ENCODE measurements around the gene XCR1. TPM values are rescaled to one million over a fixed set of nuclear protein-coding genes. Genes with fewer than 3 reads are reported as not detected.

Gene XCR1
- total and polyA plus RNA-seq, 9 of the 15 experiments (the other 6 are each of a cell fraction or from before 2014, with no cell fraction given), result not detected

DNA sequence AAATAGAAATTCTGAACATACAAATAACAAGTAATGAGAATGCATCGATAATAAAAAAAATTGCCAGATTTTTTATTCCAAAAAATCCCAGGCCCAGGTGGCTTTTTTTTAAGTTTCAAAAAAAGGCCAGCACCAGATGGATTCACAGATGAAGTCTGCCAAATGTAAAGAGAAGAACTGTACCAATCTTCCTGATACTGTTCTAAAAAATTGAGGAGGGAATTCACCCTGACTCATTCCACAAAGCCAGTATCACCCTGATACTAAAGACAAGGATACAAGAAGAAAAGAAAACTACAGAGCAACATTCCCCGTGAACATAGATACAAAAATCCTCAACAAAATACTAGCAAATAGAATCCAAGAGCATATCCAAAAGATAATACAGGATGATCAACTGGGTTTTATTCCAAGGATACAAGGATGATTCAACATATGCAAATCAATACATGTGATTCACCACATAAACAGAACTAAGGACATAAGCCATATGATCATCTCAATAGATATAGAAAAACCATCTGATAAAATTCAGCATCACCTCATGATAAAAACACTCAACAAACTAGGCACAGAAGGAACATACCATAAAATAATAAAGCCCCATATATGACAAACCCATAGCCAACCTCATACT, 44.1 kb upstream of the XCR1 start (continued):
- TF ChIP-seq EHMT2 (IDR thresholded peaks at IDR 0.05) (no peak), ZNF23 (CRISPR knock-in tag; IDR thresholded peaks at IDR 0.05) (no peak), HEY1 (CRISPR knock-in tag; IDR thresholded peaks at IDR 0.05; ENCODE audit: borderline replicate concordance) (no peak), TARDBP (IDR thresholded peaks at IDR 0.05) (no peak), NFYB (IDR thresholded peaks at IDR 0.05; ENCODE audit: extremely low read depth, insufficient read length) (no peak), ZNF431 (CRISPR knock-in tag; IDR thresholded peaks at IDR 0.05) (no peak)
- TF ChIP-seq, protein P1, sequence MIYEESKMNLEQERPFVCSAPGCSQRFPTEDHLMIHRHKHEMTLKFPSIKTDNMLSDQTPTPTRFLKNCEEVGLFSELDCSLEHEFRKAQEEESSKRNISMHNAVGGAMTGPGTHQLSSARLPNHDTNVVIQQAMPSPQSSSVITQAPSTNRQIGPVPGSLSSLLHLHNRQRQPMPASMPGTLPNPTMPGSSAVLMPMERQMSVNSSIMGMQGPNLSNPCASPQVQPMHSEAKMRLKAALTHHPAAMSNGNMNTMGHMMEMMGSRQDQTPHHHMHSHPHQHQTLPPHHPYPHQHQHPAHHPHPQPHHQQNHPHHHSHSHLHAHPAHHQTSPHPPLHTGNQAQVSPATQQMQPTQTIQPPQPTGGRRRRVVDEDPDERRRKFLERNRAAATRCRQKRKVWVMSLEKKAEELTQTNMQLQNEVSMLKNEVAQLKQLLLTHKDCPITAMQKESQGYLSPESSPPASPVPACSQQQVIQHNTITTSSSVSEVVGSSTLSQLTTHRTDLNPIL (CRISPR knock-in tag; IDR thresholded peaks at IDR 0.05), result no peak

DNA sequence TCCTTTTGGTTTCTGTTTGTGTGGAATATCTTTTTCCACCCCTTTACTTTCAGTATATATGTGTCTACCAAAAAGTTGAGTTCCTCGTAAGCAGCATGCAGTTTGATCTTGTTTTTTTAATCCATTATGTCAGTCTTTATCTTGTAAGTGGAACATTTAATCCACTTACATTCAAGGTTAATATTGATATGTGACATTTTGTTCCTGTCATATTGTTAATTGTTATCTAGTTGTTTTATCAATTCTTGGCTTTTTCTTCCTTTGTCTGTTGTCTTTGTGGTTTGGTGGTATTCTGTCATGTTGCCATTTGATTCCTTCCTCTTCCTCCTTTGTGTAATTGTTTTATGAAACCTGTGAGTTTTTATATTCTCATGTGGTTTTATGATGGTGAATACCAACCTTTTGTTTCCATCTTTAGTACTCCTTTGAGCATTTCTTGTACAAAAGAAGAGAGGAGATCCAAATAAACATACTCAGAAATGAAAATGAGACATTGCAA, 43.4 kb upstream of the XCR1 start:
- no peak overlapping the region for H3K9ac ChIP-seq (ENCODE audit: insufficient read depth in 1 of 2, low read depth in 2 of 2, low read length in 2 of 2)
- no peak overlapping the region for H3K4me3 ChIP-seq
- no peak for DNase-seq (ENCODE audit: extremely low read depth in 1 of 4, low spot score in 3 of 4)
- CTCF ChIA-PET (ENCODE audit: low intra/inter-chr PET ratio), result interaction anchor here (1.2 kb wide), 1 partner anchor 8 kb away, joined by 4 read pairs; no protein-coding TSS in a partner anchor
- no peaks in the 10 kb centered on the region for H4K20me1 ChIP-seq (replicated peaks; ENCODE audit: control insufficient read depth, insufficient read depth, low read length)
- intact Hi-C loops (cut with micrococcal nuclease), result loop anchor here (10.0 kb wide), 1 partner anchor 556 kb away; no protein-coding TSS in a partner anchor
- no peaks in the 10 kb centered on the region for H3K9me3 ChIP-seq (replicated peaks; ENCODE audit: control insufficient read depth, insufficient read depth, low read depth, low read length)
- ATAC-seq, result no peak
- H3K27me3 ChIP-seq (ENCODE audit: control insufficient read depth in 2 of 2, insufficient read depth in 2 of 2, low read length in 2 of 2), result peaks cover 11 to 13% of the 10 kb centered on the region in 2 experiments; a peak in 4 of 5 replicates
- WGBS (ENCODE audit: insufficient coverage, low coverage, missing lambda C conversion rate), result 0% methylated on average over 1 of the region's 1 CpG
- H3K27ac ChIP-seq (ENCODE audit: extremely low read depth, low read depth, low read length), result no peak overlapping the region
- H3K79me2 ChIP-seq (ENCODE audit: control insufficient read depth, insufficient read depth, low read length), result no peaks in the 10 kb centered on the region
- BruUV-seq (replicated peaks), result no TSS peak
- no peaks in the 10 kb centered on the region for H3K9me1 ChIP-seq (ENCODE audit: control insufficient read depth, insufficient read depth, low read length)
- POLR2A ChIA-PET, result no interaction called here
- no peak overlapping the region for H3K4me2 ChIP-seq (ENCODE audit: insufficient read depth, low read length)
- H3K4me1 ChIP-seq (replicated peaks in 1 of 2; ENCODE audit: control insufficient read depth in 2 of 2, insufficient read depth in 2 of 2, low read length in 2 of 2), result no peaks in the 10 kb centered on the region
- in situ Hi-C loops (cut with MboI), result loop anchor here (10.0 kb wide), 2 partner anchors 316 to 566 kb away; no protein-coding TSS in a partner anchor
- H3K36me3 ChIP-seq (ENCODE audit: control insufficient read depth, insufficient read depth, low read length), result no peaks in the 10 kb centered on the region
- H2AFZ ChIP-seq (ENCODE audit: low read depth, low read length), result no peak overlapping the region
- FAIRE-seq, result no peak
- TF ChIP-seq, protein P2, sequence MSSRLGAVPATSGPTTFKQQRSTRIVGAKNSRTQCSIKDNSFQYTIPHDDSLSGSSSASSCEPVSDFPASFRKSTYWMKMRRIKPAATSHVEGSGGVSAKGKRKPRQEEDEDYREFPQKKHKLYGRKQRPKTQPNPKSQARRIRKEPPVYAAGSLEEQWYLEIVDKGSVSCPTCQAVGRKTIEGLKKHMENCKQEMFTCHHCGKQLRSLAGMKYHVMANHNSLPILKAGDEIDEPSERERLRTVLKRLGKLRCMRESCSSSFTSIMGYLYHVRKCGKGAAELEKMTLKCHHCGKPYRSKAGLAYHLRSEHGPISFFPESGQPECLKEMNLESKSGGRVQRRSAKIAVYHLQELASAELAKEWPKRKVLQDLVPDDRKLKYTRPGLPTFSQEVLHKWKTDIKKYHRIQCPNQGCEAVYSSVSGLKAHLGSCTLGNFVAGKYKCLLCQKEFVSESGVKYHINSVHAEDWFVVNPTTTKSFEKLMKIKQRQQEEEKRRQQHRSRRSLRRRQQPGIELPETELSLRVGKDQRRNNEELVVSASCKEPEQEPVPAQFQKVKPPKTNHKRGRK (tag; IDR thresholded peaks at IDR 0.05), result no peak
- TF ChIP-seq KLF16 (IDR thresholded peaks at IDR 0.05) (no peak), SAP30 (IDR thresholded peaks at IDR 0.05; ENCODE audit: borderline replicate concordance, insufficient read depth, low read depth, low read length, poor library complexity, severe bottlenecking) (no peak)
- TF ChIP-seq, protein P3, sequence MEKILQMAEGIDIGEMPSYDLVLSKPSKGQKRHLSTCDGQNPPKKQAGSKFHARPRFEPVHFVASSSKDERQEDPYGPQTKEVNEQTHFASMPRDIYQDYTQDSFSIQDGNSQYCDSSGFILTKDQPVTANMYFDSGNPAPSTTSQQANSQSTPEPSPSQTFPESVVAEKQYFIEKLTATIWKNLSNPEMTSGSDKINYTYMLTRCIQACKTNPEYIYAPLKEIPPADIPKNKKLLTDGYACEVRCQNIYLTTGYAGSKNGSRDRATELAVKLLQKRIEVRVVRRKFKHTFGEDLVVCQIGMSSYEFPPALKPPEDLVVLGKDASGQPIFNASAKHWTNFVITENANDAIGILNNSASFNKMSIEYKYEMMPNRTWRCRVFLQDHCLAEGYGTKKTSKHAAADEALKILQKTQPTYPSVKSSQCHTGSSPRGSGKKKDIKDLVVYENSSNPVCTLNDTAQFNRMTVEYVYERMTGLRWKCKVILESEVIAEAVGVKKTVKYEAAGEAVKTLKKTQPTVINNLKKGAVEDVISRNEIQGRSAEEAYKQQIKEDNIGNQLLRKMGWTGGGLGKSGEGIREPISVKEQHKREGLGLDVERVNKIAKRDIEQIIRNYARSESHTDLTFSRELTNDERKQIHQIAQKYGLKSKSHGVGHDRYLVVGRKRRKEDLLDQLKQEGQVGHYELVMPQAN (IDR thresholded peaks at IDR 0.05; ENCODE audit: borderline replicate concordance), result no peak

Measured in K562 (cell line).